IPS DF 19.7 (cell line): Measurements from ENCODE around the gene ZFP36.

Experiments used
- DNase-seq: peaks from one replicate; pipeline ENCODE4 v3.0.0-alpha.2; 2013; ENCODE audit warnings: low read depth, low spot score

Gene ZFP36

DNA sequence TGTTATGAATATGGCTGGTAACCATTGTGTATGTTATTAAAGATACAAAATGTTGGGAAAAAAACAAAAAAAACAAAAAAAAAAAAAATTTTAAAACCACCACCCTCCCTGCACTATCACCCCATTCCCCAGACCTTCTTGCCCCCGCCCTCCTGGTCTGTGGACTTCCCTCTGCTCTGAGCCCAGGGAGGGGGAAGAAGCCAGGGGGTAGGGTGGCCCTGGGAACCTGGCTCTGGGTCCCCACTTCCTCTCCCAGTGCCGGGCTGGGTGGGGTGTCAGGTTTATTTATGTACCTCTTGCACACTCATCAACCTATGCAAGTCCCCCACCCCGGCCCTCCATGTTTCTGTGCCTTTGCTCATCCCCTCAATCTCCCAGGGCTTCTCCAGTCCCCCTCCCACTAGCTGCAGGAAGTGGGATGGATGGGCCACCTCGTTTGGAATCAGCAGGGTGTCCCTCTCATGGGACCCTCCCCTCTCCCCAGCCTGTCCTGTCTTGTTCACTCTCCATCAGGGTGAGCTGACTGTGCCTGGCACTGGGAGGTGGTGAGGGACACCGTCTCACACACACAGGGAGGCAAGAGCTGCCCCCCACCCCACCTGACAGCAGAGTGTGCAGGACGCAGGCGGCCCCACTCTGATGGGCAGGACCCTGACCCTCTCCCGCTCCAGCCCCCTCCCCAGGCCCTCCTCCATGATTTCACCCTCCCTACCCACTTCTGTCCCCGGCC lies 21.6 kb upstream of the ZFP36 start:
- DNase-seq, result no peak

DNA sequence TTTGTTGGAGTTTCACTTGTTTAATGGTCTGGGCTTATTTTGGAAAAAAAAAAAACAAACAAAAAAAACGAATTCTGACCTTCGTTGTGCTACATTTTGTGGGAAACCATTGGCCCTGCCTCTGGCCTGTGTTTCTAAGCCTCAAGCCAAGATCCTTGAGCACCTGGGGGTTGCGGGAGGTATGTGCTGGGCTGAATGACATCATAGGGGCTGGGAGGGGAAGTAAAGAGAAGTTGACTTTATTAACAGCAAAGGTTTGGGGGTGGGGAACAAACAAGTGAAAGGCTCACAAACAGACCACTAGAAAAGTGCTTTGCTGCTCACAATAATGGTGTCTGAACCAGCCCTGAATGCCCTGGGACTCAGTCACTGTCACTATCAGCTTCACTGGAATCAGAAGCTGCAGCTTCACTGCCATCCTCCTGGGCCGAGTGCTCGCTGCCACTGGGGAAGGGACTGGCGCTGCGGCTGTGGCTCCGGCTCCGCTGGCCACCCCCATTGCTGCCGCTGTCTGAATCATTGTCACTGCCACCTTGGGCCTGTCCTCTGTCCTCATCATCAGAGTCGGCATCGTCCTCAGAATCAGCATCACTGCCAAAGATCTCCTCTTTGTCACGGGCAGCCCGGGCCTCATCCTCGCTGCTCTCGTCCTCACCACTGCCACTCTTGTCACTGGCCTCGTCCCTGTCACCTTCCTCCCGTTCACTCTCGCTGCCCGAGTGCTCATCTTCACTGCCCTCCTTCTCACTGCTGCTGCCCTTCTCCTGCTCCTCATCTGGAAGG lies 20.8 kb upstream of the ZFP36 start:
- DNase-seq, result no peak

DNA sequence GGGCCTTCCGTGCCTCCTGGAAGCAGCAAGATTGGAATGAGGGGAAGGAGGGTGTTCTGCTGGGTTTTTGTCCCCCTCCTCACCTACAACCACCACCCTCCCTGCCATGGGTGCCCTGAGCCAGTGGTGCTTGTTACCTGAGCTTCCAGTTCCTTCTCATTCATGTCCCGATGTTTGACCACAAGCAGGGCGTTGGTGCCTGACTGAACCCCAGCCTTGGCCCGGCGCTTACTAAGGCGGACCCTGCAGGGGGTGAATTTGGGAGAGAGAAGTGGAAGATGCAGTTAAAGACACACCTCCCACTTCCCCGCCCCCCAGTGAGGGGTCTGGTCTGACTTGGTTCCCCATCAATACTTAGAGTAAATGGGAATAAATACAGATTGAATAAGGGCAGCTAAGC lies 20.1 kb upstream of the ZFP36 start:
- no peak for DNase-seq

DNA sequence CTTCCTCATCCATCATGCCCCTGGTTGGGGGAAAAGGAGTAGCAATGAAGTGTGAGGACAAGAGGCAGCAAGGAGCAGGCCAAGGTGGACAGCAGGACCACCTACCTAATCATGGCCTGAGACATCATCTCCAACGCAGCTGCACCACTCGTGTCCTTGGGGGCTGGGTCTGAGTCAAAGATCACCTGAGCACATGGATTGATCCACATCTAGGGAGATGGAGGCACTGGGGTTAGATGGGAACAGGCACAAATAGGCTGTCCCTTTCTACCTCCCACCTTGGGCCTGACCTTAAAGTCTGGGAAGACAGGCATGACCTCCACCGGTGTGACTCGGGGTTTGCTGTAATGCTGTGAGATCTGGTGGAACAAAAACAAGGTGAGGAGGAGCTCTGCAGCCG lies 18.0 kb upstream of the ZFP36 start:
- no peak for DNase-seq

DNA sequence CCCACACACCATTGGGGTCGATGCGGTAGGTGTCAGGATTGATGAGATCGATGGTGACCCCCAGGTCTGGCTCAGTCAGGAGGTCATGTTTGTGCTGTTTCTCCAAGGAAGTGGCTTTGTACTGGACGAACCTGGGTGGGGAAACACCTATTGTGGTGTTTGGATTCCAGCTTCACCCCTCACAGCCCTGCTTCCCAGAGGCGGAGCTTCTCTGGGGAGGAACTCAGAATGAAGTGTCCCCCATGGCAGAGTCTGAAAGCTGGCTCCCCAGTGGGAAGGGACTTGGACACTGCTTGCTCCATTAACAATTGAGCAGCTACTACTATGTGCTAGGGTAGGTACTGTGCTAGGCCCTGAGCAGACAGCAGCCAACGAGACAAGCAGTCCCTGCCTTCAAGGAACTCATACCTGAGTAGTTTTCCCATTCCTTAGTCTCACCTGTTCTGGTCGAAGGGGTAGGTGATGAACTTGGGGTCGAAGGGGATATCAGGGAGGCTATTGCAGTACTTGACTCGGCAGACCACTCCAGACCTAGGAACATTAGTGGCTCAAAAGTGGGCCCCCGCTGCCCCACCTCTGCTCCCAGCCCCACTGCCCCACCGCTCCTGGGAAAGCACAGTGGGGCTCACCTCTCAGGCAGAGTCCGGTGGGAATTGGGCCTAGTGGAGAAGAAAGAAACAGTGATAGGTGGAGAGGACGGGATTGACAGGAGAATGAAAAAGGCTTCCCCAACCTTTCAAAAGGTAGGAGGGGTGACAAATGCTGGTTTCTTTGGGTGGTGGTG lies 16.8 kb upstream of the ZFP36 start:
- DNase-seq, result no peak

DNA sequence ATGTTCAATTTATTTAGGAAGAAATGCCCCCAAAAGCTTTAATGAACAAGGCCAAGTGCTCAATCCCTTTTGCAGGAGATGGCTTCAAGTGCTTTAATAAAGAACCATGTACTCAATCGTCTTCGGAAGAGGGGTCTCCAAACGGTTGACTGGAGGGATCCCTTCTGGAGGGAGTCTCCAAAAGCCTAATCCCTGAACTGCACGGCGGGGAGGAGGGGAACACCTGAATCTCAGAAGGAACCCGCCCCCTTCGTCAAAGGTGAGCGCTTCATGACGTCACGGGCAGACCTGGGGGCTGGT lies 16.2 kb upstream of the ZFP36 start:
- DNase-seq, result no peak

DNA sequence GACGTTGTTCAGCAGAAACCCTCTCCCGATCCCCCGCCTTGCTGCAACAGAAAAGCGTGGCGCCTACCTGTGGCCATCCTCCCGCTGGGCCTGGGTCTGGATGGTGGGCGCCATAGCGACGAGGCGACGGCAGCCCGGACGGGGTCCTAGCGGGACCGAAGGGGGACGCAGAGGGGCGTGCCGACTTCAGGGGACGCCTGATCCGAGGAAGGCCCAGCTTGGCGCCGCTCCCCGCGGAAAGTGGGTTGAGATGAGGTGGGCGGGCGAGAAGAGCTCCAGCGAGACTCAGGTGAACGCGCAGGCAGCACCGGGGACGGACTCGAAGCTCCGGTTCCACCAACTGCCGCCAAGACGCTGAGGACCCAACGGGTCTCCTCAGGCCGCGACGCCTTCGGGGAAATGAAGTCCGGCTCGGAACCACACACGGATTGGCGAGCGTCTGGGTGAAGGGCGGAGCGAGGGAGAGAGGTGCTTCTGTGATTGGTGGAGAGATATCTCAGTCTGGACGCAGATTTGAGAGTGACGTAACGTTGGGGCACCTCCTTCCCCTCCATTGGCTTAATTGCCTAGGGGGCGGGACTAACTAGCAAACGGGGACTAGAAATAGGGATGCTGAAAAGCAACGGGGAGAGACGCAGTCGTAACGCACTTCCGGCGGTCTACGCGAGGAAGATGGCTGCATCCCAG lies 15.8 kb upstream of the ZFP36 start, which contains the start of the genes MED29 and PAF1:
Gene MED29, plus strand, starts transcription at position 628 of the 687 bp plus-strand sequence. Its CDS starts 45 bp downstream, at position 673.
Gene PAF1, minus strand, starts transcription at position 356 of the 687 bp plus-strand sequence. Its CDS starts 242 bp downstream, at position 114.
- peak; percentile 99 for DNase-seq

DNA sequence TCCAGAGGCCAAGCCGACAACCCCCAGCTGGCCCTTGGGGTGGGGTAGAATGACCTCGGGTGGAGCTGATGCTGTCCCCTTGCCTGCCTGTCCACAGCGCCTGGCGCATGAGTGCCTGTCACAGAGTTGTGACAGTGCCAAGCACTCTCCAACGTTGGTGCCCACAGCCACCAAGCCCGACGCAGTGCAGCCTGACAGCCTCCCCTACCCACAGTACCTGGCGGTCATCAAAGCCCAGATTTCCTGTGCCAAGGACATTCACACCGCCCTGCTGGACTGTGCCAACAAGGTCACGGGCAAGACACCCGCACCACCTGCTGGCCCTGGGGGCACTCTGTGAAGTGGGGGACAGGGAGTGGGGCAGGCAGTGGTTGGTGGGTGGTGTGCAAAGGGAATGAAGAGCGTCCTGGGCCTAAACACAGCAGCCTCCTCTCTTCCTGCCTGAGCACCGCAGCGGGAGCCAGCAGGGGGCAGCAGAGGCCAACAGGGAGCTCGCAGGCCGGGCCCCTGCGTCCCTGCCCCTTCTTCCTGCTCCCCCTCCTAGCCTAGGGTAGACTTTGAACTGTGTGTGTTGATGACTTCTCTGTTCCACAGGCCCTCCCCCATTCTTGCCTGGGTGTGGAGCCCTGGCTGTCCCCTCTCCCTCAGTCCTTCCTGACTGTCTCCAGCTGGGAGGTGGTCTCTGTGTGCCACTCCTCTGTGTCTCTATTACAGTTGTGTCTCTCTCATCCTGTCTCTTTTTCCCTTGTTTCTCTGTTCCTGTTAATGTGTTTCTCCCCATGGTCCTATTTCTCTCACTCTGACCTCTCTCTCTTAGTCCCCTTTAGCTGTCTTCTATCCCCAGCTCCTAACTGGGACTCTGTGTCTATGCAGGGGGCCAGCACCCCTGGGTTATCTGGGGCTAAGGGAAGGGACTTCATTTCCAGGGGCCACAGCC lies 9.0 kb upstream of the ZFP36 start:
- no peak for DNase-seq

DNA sequence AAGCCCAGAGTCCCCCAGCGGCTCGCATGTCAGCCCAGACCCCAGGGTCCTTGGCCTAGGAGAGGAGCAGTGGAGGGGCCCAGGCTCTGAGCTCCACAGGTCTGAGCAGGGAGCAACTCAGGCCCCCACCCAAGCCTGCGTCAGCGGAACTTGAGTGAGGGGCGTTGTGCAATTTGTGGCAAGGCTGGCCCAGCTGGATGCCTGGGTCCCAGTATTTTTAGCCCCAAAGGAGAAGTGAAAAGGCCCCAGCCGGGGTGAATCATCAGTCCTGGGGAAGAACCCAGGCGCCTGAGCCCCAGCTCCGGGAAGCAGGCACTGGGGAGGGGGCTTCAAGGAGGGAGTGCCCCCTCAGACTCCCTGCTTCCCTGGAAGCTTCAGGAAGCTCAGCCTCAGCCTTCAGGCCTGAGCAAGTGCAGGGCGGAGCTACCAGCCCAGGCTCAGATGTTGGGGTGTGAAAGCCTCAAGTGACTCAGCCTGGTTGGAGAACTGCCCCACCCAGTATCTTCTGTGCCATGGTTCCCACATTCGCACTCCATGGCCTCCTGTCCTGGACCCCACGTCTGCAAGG lies 8.3 kb upstream of the ZFP36 start:
- DNase-seq, result no peak

DNA sequence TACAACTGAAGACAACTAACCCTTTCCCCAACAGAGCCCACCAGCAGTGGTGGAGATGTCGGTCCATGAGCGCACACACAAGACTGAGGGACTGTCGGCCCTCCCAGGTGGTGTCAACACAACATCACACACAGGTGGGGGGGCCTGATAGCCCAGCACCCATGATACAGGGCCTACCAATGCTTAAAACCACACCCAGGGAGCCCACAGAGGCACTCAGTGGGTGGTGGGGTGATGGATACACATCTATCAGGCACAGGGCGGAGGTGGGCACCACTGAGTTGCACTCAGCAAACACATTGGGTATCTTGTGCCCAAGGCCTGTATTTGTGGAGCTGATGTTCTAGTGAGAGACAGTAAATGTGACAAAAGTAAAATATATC lies 7.0 kb upstream of the ZFP36 start:
- no peak for DNase-seq

DNA sequence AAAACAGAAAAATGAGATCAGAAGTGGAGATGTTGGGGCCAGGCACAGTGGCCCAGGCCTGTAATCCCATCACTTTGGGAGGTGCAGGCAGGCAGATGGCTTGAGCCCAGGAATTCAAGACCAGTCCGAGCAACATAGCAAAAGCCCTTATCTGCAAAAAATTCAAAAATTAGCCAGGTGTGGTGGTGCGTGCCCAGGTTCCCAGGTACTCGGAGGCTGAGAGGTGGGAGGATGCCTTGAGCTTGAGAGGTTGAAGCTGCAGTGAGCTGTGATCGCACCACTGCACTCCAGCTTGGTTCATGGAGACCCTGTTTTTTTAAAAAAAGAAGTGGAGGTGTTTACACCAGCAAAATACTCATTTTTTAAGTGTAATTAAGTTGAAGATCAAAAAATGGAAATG lies 6.6 kb upstream of the ZFP36 start:
- DNase-seq, result no peak

DNA sequence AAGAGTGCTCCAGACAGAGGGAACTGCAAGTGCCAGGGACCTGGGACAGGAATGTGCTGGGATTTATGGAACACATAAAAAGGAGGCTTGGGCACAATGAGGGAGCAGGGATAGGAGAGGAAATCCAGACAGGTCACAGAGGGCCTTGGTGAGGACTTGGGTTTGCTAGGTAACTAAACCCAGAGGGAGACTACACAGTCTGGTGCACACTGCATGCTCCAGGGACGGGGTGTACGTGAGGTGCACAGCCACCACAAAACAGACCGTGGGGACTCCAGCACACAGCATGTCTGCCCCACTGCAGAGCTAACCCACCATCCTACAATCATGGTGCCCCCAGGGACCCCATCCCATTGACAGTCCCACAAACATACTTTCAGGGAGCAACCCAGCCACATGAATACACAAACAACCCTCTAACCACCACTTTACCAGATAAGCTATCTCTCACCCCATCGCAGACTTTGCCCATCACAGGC lies 5.5 kb upstream of the ZFP36 start:
- DNase-seq, result no peak

DNA sequence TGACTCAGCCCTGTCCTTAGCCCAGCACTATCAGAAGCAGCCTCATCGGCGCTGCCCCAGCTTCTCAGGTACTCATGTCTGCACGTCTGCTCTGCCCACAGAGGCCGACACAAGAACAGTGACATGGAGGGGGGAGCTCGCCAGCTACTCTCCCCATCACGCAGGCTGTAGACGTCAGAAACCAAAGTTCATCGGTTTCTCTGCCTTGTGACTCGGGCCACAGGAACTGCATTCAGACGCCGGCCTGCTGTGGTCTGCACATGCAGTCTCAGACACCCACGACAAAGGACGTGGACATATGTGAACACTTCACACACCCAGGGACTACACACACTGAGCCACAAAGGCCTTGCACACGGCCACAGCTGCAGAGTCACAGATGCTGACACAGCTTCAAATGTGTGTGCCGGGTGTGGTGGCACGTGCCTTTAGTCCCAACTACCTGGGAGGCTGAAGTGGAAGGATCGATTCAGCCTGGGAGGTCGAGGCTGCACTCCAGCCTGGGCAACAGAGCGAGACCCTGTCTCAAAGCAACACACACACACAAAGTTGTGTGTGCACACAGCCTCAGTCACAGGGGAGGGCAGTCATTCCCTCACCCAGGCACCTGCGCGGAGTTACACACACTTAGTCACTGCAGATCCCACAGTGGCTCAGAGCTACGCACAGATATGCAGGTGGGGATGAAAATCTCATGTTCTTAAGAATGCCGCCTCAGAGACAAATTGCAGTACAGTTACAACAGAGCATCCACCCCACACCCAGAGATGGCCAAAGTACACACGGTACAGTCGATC lies 4.9 kb upstream of the ZFP36 start:
- DNase-seq, result no peak

DNA sequence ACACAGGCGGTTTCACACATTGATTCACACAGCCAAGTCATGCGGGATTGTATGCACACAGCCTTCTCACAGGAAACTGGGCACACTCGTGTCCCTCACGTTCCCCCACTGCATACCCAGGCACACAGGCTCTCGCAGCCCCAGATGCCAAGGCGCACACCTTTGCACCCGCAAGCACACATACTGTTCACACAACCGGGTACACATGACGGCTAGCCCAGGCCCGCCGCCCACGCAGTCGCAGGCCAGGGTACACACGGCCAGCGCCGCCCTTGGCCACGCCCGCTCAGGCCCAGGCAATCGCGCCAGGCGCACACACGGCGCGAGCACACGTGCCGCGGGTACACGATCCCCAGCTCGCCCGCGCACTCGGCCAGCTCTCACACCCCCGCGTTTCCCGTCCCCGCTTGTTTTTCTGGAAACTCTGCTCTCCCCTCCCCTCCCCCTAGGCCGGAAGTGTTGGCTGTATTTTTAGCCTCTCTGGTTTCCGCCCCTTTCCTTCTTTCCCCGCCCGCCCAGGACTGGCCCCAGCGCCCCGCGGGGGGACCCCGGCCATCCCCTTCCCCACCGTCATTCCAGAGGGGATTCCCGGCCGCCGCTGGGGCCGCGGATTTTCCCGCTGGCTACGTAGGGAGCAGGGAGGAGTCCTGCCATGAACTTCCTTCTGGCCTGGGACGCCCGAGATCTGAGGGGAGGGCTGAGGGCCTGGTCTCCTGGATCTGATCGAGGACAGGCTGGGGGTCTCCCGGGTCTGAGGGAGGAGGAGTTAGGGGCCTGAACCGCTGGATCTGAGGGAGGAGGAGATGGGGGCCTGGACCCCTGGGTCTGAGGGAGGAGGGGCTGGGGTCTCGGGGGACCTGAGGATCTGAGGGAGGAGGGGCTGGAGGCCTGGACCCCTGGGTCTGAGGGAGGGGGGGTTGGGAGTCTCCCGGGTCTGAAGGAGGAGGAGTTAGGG lies 4.0 kb upstream of the ZFP36 start:
- DNase-seq, result no peak

DNA sequence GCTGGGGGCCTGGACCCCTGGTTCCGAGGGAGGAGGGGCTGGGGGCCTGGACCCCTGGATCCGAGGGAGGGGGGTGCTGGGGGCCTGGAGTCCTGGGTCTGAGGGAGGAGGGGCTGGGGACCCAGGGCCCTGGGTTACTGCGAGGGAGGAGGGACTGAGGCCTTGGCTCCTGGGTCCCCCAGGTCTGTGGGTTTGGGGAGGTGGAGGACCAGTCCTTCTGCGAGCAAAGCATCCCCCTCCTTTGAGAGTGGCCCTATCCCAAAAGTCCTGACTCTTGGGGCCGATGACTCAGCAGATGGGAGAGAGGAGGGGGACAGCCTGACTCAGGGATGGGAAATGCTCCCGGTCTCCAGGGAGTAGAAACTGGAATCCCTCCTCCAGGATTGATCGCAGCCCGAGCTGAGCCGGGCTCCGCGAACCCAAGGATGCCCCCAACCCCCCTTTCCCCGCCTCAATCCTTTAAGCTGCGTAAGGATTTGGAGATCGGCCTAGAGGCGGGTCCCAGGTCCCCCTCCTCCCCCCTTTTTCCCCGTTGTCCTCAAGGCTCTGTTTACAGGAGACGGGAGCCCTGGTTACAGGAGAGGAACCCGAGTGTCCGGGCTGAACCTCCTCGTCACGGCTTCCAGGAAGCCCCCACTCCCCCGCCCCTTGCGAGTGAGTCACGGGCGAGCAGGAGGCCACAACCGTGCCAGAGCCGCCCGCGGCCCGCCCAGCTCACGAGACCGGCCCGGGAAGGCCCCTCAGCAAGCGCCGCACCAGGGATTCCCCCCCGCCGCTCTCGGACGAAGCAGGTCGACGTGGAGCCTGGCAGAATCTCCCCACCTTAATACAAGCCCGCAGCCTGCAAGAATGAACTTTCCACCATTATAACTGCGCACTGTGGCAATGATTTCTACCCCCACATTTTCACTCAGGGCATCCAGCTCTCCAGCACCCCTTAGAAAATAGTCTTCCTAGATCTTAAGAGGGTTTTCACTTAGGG lies 3.0 kb upstream of the ZFP36 start:
- DNase-seq, result no peak

DNA sequence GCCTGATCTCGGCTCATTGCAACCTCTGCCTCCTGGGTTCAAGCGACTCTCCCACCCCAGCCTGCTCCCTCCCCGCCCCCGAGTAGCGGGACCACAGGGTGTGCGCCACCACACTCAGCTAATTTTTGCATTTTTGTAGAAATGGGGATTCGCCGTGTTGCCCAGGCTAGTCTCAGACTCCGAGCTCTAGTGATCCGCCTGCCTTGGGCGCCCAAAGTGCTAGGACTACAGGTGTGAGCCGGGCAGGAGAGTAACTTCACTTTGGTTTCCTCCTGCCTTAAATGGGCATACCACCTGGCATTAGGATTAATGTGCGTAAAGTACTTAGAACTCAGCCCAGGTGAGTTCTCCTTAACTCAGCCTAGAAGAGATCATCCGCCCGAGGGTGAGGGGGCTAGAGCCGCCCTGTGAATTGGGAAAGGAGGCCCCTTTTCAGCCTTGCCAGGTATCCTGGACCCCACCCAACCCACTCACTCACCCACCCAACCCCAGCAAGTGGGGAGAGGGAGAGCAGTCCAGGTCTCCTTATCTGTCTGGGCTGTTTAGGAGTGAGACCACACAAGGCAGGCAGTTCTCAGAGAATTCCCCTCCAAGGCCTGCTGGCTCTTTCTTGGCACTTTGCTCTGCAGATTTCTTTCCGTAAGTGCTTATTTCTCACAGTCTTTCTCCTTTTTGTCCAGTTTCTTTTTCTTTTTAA lies 1.2 kb upstream of the ZFP36 start:
- DNase-seq, result no peak
